NT2/D1 (cell line): Measurements from ENCODE around the gene GLTP.

Source experiments
- SUZ12 ChIP-seq: IDR thresholded peaks from 2 replicates; pipeline ENCODE4 v1.6.1; 2011; ENCODE audit not compliant: insufficient read length, insufficient read depth; ENCODE audit errors: extremely low read depth
- YY1 ChIP-seq: IDR thresholded peaks from 2 replicates; pipeline ENCODE4 v1.6.1; 2011; ENCODE audit not compliant: insufficient read length, insufficient read depth
- ZNF274 ChIP-seq: IDR thresholded peaks from 2 replicates; pipeline ENCODE4 v1.6.1; 2011; ENCODE audit warnings: mild to moderate bottlenecking, low read depth, low read length

DNA sequence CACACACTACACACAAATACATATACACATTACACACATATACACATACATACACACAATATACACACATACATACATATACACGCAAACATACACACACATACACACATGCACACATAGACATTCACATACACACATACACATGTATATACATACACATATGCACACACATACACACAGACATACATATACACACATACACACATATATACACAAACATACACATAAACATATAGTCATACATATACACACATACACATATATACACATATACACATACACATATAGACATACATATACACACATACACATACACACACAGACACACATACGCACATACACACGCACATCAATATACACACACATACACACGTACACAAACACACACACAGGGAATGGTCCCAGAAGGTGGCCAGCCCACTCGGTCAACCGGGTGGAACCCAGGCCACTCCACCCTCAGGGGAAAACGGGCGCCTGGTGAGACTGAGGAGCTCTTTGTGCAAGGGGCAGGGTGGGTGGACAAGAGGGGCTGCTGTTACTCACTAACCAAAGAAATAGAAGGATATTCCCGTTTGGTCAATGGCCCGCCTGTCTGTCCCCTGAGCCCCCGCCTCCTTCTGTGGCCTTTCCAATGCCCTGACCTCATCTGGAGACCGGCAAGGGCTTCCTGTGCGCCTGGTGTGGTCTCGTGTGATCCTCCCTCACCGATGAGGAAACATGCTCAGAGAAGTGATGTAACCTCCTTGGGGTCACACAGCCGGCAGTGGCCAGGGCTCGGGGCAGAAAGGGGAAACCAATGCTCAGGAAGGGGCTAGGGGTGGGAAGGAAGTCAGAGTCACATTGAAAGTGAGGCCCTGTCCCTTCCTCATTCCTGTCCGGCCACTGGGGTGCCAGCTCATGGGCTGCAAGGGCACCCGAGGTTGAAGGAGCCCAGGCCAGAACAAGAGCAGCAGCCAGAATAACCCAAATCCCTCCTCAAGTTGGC is 52.5 kb downstream of the GLTP start:
- no peak for TF ChIP-seq YY1
- TF ChIP-seq ZNF274, result no peak
- TF ChIP-seq SUZ12, result no peak
